ENCODE results near the gene TBPL2. TPM values are rescaled to one million over a fixed set of nuclear protein-coding genes. Genes with fewer than 3 reads are reported as not detected.
A peak's percentile ranks its signal among the peaks of the same experiment; 100 is the strongest.

Gene TBPL2
- total and polyA plus RNA-seq, 2 donors (not counting 3 experiments of a cell fraction or from before 2014, with no cell fraction given) = not detected

- Histone ChIP-seq H3K9ac (replicated peaks; ENCODE audit: extremely low read depth, insufficient read depth, low read length) (no peak overlapping the region), H2AFZ (ENCODE audit: low read depth, low read length) (no peak overlapping the region), H4K20me1 (replicated peaks; ENCODE audit: control insufficient read depth, extremely low read depth, insufficient read depth, low read length) (no peaks in the 10 kb centered on the region), H3K9me3 (replicated peaks; ENCODE audit: control insufficient read depth, insufficient read depth, low read length) (no peaks in the 10 kb centered on the region), H3K27ac (ENCODE audit: insufficient read depth, low read depth, low read length) (no peak overlapping the region), H3K79me2 (ENCODE audit: control insufficient read depth, insufficient read depth, low read length) (no peaks in the 10 kb centered on the region), H3K4me2 (ENCODE audit: insufficient read depth, low read length) (no peak overlapping the region), H3K4me1 (ENCODE audit: control insufficient read depth, extremely low read depth, insufficient read depth, low read length) (no peaks in the 10 kb centered on the region), H3K36me3 (ENCODE audit: control insufficient read depth in 2 of 2, extremely low read depth in 1 of 2, insufficient read depth in 2 of 2, low read length in 2 of 2) (no peaks in the 10 kb centered on the region), H3K4me3 (replicated peaks in 1 of 3; ENCODE audit: insufficient read depth in 1 of 3, low read depth in 1 of 3, low read length in 3 of 3) (no peak overlapping the region), H3K9me1 (replicated peaks; ENCODE audit: control insufficient read depth, extremely low read depth, insufficient read depth, low read length) (no peaks in the 10 kb centered on the region), H3K27me3 (ENCODE audit: control insufficient read depth in 2 of 2, insufficient read depth in 2 of 2, low read length in 2 of 2) (peaks cover 2 to 5% of the 10 kb centered on the region in 2 experiments)
- ChIA-PET POLR2A (no interaction called here), CTCF (interaction anchor here (0.6 to 12.4 kb wide), 96 partner anchors 9 to 1051 kb away, joined by 3 to 196 read pairs (median 5); partner anchors contain the start of gene PELI2)
- dilution Hi-C loops (cut with MboI; ENCODE audit: extremely low pct_ligation_motif_present, low sequenced_read_pairs) (no loop called here), intact Hi-C loops (cut with micrococcal nuclease) (loop anchor here (2.0 kb wide), 2 partner anchors 985 to 1045 kb away; no protein-coding TSS in a partner anchor)
- peak; percentile 82 for FAIRE-seq
- no peak for TF ChIP-seq POLR2AphosphoS5 (IDR thresholded peaks at IDR 0.05; ENCODE audit: insufficient read depth, low read depth, low read length)
- no peak for TF ChIP-seq POLR2A (IDR thresholded peaks at IDR 0.05; ENCODE audit: low read depth, low read length)
- TF ChIP-seq MYC (IDR thresholded peaks at IDR 0.05; ENCODE audit: low read depth, low read length) = no peak
- TF ChIP-seq JUN (IDR thresholded peaks at IDR 0.05; ENCODE audit: borderline replicate concordance, insufficient read depth, insufficient read length, low read depth) = no peak
- TF ChIP-seq FOS (IDR thresholded peaks at IDR 0.05; ENCODE audit: borderline replicate concordance, insufficient read depth, low read length) = no peak
- TF ChIP-seq EZH2 (IDR thresholded peaks at IDR 0.05; ENCODE audit: borderline replicate concordance, low read depth, low read length, severe bottlenecking) = no peak
- TF ChIP-seq CTCF (IDR thresholded peaks at IDR 0.05; ENCODE audit: extremely low read depth in 1 of 2, insufficient read depth in 1 of 2, low read depth in 1 of 2, low read length in 2 of 2) = peak; percentile 53 to 56
- TF ChIP-seq MAX (IDR thresholded peaks at IDR 0.05; ENCODE audit: insufficient read depth, insufficient read length) = no peak
- no TSS peak for BruUV-seq (replicated peaks)
- peak; percentile 58 for DNase-seq (ENCODE audit: low read depth, low spot score)
Observed at GRCh38 chr14:55438066-55438683, 2.2 kb downstream of the TBPL2 start.

All from endothelial cell of umbilical vein (primary cell).